ENCODE measurements around the gene MAP3K1. TPM values are rescaled to one million over a fixed set of nuclear protein-coding genes. Genes with fewer than 3 reads are reported as not detected.

The MAP3K1 gene
- total RNA-seq, 6 donors from 2014 or later = 10.9 to 29.2 (median 23.3) TPM

DNA sequence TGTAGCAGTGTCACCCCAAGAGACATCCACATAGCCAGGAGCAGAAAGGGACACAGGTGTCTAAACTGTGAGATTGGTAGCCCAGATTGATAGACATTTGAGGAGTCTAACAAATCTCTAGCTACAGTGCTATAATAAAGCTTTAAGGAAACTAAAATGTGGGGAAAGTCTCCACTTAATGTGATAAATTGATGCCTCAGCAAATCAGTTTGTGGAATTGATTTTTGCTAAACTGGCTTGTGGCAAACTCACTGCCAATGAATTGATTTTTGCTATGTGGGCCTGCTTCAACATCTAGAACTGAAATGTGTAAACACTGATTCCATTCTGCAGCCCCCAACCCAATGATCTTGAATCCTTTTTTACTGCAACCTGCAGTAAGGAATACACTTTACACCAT lies 16.8 kb upstream of the MAP3K1 start:
- no peaks in the 10 kb centered on the region for H3K36me3 ChIP-seq
- no peaks in the 10 kb centered on the region for H3K4me1 ChIP-seq
- no peaks in the 10 kb centered on the region for H3K9me3 ChIP-seq
- H3K4me3 ChIP-seq = no peak overlapping the region
- no peak for DNase-seq
- no peaks in the 10 kb centered on the region for H3K27me3 ChIP-seq
- no peak overlapping the region for H3K27ac ChIP-seq
- ATAC-seq (ENCODE audit: low FRiP score in 2 of 2) = no peak
- TF ChIP-seq POLR2AphosphoS5 (IDR thresholded peaks at IDR 0.05) (no peak), EP300 (IDR thresholded peaks at IDR 0.05) (no peak), POLR2A (IDR thresholded peaks at IDR 0.05) (no peak)
- TF ChIP-seq, protein P1, sequence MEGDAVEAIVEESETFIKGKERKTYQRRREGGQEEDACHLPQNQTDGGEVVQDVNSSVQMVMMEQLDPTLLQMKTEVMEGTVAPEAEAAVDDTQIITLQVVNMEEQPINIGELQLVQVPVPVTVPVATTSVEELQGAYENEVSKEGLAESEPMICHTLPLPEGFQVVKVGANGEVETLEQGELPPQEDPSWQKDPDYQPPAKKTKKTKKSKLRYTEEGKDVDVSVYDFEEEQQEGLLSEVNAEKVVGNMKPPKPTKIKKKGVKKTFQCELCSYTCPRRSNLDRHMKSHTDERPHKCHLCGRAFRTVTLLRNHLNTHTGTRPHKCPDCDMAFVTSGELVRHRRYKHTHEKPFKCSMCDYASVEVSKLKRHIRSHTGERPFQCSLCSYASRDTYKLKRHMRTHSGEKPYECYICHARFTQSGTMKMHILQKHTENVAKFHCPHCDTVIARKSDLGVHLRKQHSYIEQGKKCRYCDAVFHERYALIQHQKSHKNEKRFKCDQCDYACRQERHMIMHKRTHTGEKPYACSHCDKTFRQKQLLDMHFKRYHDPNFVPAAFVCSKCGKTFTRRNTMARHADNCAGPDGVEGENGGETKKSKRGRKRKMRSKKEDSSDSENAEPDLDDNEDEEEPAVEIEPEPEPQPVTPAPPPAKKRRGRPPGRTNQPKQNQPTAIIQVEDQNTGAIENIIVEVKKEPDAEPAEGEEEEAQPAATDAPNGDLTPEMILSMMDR (IDR thresholded peaks at IDR 0.05) = no peak

- H3K27ac ChIP-seq = no peak overlapping the region
- ATAC-seq (ENCODE audit: low FRiP score in 2 of 2) (no peak), DNase-seq (no peak)
- no peaks in the 10 kb centered on the region for H3K36me3 ChIP-seq
- no peaks in the 10 kb centered on the region for H3K4me1 ChIP-seq
- TF ChIP-seq POLR2AphosphoS5 (IDR thresholded peaks at IDR 0.05) = no peak
- TF ChIP-seq POLR2A (IDR thresholded peaks at IDR 0.05) = no peak
- TF ChIP-seq, protein P1 (IDR thresholded peaks at IDR 0.05) = no peak
- TF ChIP-seq EP300 (IDR thresholded peaks at IDR 0.05) = no peak
- no peaks in the 10 kb centered on the region for H3K9me3 ChIP-seq
- no peaks in the 10 kb centered on the region for H3K27me3 ChIP-seq
- H3K4me3 ChIP-seq = no peak overlapping the region
These were observed 15.2 kb upstream of the MAP3K1 start for GRCh38 chr5:56800186-56800585.

GRCh38 chr5:56801256-56801655 lies 14.1 kb upstream of the MAP3K1 start:
- Histone ChIP-seq H3K36me3 (no peaks in the 10 kb centered on the region), H3K4me3 (no peak overlapping the region), H3K9me3 (no peaks in the 10 kb centered on the region), H3K27ac (no peak overlapping the region), H3K4me1 (no peaks in the 10 kb centered on the region), H3K27me3 (no peaks in the 10 kb centered on the region)
- DNase-seq = no peak
- no peak for TF ChIP-seq POLR2A (IDR thresholded peaks at IDR 0.05)
- TF ChIP-seq, protein P1 (IDR thresholded peaks at IDR 0.05) = no peak
- no peak for TF ChIP-seq EP300 (IDR thresholded peaks at IDR 0.05)
- no peak for TF ChIP-seq POLR2AphosphoS5 (IDR thresholded peaks at IDR 0.05)
- WGBS, 2 donors = 85 to 90% methylated on average over 3 of the region's 3 CpGs
- ATAC-seq (ENCODE audit: low FRiP score in 2 of 2) = no peak

- no peak for DNase-seq
- Histone ChIP-seq H3K27ac (no peak overlapping the region), H3K27me3 (no peaks in the 10 kb centered on the region), H3K36me3 (no peaks in the 10 kb centered on the region), H3K4me3 (no peak overlapping the region), H3K9me3 (no peaks in the 10 kb centered on the region), H3K4me1 (no peaks in the 10 kb centered on the region)
- WGBS, 2 donors = 61 to 69% methylated on average over 2 of the region's 2 CpGs
- TF ChIP-seq EP300 (IDR thresholded peaks at IDR 0.05) (no peak), POLR2AphosphoS5 (IDR thresholded peaks at IDR 0.05) (no peak), POLR2A (IDR thresholded peaks at IDR 0.05) (no peak)
- TF ChIP-seq, protein P1 (IDR thresholded peaks at IDR 0.05) = no peak
- no peak for ATAC-seq (ENCODE audit: low FRiP score in 2 of 2)
These were observed 13.1 kb upstream of the MAP3K1 start for GRCh38 chr5:56802205-56802604.

- H3K4me3 ChIP-seq = no peak overlapping the region
- no peaks in the 10 kb centered on the region for H3K9me3 ChIP-seq
- H3K36me3 ChIP-seq = no peaks in the 10 kb centered on the region
- WGBS, 2 donors = 80 to 94% methylated on average over 2 of the region's 2 CpGs
- ATAC-seq (ENCODE audit: low FRiP score in 2 of 2) = no peak
- no peaks in the 10 kb centered on the region for H3K27me3 ChIP-seq
- no peak for DNase-seq
- no peaks in the 10 kb centered on the region for H3K4me1 ChIP-seq
- H3K27ac ChIP-seq = no peak overlapping the region
- TF ChIP-seq POLR2AphosphoS5 (IDR thresholded peaks at IDR 0.05) (no peak), EP300 (IDR thresholded peaks at IDR 0.05) (no peak), POLR2A (IDR thresholded peaks at IDR 0.05) (no peak)
- TF ChIP-seq, protein P1 (IDR thresholded peaks at IDR 0.05) = no peak
These were observed 12.3 kb upstream of the MAP3K1 start for GRCh38 chr5:56803025-56803424.

Data from upper lobe of left lung (tissue), 6 donors.